Myocyte (in vitro differentiated cells): ENCODE data around the gene SENP7. TPM values are rescaled to one million over a fixed set of nuclear protein-coding genes. Genes with fewer than 3 reads are reported as not detected.
"Not testable (repeated sequence)": the region's sequence is repeated elsewhere in the genome, so short reads cannot be mapped to it uniquely, and the experiment has no call there.

Source experiments
- DNase-seq: peaks from one replicate; pipeline ENCODE4 v3.0.0-alpha.2; 2012; ENCODE audit warnings: low read depth
- total RNA-seq: library from RNA; depleted of rRNA; stranded (reverse); fragments of >200 nt; gene quantifications from 2 replicates; pipeline ENCODE4 v1.2.3, GENCODE V29; 2014

The SENP7 gene
- total RNA-seq, 1 donor from 2014 or later = 14.2 TPM

DNA sequence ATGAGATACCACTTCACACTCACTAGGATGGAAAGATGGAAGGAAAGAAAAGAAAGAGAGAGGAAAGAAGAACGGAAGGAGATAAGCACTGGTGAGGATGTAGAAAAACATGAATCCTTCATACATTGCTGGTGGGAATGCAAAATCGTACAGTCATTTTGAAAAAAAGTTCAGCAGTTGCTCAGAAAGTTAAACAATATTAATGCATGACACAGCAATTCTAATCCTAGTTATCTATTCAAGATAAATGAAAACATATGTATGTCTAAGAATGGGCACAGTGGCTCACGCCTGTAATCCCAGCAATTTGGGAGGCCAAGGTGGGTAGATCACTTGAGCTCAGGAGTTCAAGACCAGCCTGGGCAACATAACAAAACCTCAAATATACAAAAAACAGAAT, 59.1 kb downstream of the SENP7 start:
- no peak for DNase-seq

DNA sequence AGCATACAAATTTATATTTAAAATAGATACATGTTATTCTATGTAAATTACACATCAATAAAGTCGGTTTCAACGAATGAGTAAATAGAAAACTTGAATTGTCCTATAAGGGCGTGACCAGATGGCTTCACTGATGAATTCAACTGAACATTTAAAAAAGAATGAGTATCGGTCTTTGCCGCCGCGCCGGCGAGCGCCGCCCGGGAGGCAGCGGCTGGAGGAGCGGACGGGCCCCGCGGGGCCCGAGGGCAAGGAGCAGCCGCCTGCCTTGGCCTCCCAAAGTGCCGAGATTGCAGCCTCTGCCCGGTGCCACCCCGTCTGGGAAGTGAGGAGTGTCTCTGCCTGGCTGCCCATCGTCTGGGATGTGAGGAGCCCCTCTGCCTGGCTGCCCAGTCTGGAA, 74.4 kb downstream of the SENP7 start:
- DNase-seq = not testable (repeated sequence)

DNA sequence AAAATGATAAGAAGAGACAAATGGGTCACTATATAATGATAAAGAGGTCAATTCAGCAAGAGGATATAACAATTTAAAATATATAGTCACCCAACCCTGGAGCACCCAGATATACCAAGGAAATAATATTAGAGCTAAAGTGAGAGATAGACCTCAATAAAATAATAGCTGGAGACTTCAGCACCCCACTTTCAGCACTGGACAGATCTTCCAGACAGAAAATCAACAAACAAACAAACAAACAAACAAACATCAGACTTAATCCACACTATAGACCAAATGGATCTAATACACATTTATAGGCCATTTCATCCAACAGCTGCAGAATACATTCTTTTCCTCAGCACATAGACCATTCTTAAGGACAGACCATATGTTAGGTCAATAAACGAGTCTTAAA, 79.4 kb downstream of the SENP7 start:
- DNase-seq = no peak

DNA sequence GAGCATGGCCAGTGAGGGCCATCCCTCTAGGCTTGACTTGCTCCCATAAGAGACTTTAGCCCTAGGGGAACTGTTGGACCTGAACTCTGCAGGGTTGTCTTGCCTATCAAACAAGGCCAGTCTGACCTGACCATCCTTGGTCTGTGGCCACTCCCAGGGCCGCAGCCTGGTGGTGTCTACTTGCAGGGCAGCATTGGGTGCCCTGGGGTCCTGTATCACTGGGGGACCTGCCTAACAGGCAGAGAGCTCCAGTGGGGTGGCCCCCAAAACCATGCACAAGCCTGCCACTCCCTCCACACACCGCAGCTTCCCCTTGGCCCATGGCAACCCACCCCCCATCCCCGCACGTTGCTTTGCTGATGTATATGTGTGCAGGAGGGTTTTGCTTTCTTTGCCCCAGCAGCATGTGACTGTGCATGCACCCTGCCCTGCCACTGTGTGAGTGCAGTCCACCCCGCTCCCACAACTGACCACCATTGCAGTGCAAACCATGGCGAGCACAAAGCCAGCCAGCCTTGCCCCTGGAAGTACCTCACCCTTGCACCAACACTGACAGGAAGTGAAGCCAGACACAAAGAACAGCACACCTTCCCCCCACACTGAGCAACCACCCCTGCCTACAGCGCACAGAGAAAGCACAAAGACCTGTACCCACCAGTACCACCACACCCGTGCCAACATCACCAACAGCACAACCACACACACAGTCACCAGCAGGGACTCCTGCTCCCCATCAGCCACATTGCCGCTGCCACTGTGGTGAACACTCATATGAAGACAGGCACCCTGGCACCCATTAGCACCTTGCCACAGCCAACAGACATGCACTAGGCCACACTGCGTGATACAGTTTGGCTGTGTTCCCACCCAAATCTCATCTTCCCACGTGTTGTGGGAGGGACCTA, 88.8 kb downstream of the SENP7 start:
- no peak for DNase-seq

DNA sequence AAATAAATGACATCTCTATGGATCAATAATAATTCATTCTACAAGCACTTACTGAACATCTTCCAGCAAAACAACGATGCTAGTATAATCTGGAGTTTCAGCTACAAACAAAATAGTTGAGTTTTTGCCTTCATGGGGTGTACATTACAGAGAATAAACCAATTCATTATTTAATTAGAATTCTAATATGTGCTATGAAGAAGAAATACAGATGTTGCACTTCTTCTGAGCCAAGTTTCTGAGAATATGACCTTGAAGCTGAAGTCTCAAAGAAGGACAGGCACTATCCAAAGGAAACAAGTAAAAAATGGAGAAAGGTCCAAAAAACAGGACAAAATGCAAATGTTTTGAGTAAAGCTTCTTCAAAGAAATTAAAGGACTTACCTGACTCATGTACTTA, 94.2 kb downstream of the SENP7 start:
- no peak for DNase-seq

DNA sequence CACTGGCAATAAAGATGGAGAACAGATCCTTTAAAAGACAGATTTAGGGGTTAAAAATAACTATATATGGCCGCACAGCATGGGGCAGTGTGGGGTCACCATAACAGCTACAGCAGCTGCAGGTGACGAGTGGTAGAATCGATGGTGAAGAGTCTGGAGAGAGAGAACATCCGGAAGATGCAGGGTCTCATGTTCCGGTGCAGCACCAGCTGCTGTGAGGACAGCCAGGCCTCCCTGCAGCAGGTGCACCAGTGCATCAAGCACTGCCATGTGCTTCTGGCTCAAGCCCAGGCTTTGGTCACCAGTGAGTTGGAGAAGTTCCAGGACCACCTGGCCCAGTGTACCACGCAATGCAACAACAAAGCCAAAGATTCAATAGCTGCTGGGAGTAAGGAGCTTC, 98.9 kb downstream of the SENP7 start:
- DNase-seq = peak; percentile 81

DNA sequence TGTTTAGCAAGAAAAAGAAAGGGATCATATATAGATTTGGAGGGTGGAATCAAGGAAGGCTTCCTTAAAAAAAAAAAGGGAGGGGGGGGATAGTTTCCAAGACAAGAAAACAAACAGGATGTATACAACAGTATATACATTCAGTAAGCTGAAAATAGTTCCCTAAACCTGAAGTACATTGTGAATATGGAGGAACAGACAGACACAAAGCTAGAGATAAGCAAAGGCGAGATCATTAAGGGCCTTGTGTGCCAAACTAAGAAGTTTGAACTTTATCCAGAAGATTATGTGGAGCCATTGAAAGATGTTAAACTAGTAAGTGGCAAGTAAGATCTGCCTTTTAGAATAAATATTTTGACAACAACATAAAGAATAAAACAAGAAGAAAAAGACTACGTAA, 99.4 kb downstream of the SENP7 start:
- DNase-seq = no peak

DNA sequence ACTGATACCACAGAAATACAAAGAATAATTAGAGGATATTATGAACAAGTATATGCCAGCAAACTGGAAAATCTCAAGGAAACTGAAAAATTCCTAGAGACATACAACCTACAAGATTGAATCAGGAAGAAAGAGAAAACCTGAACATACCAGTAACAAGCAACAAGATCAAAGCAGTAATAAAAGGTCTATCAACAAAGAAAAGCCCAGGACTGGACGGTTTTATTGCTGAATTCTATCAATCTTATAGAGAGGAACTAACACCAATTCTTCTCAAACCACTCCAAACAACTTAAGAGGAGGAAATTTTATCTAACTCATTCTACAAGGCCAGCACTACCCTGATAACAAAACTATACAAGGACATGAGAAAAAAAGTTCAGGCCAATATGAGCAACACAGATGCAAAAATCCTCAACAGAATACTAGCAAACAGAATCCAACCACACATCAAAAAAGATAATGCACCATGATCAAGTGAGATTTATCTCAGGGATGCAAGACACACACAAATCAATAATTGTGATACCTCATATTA, 121.5 kb downstream of the SENP7 start:
- DNase-seq = no peak

DNA sequence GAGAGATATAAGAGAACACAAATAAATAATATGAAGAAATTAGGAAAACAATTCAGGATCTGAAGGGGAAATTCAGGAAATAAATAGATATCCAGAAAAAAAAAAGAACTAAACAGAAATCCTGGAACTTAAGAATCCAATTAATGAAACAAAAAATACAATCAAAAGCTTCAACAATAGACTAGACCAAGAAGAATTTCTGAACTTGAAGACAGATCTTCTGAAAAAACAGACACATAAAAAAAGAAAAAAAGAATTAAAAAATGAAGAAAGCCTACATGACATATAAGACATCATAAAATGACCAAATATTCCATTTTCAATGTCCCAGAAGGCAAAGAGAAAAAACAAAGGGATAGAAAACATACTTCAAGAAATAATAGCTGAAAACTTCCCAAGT, 124.3 kb downstream of the SENP7 start:
- no peak for DNase-seq

DNA sequence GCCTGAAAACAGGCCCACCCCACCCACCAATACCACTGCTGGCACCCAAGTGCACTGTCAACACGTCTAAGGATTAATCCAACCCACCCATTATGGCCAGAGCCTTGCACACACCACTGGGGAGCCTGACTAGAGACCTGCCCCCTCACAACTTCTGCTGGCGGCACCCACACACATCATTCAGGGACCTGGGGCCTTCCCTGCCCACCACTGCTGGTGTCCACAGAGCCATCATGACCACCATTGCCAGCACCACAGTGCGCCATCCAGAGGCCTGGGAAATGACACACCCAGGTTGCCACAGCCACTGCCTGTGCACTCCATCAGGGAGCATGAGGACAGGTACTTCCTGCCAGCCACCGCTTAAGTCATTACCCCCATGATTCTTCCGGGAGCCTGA, 125.7 kb downstream of the SENP7 start:
- no peak for DNase-seq

DNA sequence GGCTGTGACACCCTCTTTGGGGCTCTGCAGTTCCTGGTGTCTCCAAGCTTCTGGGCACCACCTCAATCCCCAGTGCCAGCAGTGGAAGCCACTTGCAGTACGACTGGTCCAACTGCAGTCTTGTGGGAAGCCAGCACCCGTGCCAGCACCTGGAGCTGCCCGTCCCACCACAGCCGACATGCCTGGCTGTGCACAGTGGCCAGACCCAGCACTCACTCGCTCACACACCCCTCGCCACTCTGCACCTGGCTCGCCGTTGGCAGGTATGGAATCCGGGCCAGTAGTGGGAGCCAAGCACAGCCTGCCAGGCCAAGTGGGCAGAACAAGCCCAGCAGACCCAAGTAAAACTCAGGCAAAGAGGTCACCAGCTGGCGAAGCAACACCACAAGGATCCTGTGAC, 128.6 kb downstream of the SENP7 start:
- no peak for DNase-seq

DNA sequence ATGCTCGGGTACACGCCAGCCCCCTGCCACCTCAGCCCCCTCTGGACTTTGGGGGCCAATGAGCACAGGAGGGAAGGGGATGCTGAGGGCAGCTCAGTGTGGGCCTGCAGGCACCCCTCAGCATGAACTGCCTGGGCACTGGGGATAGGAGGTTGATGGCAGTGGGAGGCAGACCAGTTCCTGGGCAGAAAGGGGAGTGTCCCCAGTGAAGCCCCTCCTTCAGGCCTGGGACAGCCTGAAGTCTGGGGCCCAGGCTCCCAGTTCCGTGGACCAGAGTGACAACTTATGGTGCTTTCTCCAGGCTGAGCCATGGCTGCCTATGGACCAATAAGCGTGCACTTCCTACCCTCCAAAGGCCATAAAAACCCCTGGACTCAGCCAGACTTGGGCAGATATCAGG, 129.4 kb downstream of the SENP7 start:
- no peak for DNase-seq

DNA sequence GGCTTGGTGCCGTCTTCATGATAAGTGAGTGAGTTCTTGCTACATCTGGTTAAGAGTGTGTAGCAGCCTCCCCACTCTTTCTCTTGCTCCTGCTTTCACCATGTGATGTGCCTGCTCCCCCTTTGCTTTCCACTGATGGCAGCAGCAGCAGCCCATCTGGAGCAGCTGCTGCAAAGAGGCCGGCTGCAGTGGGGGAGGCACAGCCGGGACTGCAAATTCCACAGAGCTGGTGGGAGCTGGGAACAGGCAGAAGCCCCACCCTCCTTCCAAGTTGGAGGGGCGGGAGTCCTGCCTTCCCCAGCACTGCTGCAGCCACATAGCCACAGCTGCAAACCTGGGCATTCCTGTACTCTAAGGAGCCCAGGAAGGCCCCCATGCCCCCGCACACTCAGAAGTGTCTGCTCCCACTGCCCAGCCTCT, 129.8 kb downstream of the SENP7 start:
- peak; percentile 66 for DNase-seq

DNA sequence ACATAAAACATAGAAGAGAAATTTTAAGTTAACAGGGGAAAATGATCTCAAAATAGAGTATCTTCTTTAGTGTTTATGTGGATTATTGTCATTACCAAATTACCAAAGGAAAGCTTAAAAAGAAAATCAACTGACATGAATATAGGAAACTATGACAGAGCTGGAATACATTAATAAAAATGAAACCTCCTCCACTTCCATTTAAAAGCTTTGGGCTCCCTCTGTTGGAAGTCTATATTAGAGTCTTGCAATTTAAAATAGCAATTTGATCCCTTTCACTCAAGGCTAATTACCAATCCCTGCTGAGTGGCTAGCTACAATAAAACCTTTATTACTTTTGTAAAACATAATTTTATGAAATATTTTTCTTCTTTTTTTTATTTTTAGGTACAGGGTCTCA, 131.2 kb downstream of the SENP7 start:
- peak; percentile 54 for DNase-seq

DNA sequence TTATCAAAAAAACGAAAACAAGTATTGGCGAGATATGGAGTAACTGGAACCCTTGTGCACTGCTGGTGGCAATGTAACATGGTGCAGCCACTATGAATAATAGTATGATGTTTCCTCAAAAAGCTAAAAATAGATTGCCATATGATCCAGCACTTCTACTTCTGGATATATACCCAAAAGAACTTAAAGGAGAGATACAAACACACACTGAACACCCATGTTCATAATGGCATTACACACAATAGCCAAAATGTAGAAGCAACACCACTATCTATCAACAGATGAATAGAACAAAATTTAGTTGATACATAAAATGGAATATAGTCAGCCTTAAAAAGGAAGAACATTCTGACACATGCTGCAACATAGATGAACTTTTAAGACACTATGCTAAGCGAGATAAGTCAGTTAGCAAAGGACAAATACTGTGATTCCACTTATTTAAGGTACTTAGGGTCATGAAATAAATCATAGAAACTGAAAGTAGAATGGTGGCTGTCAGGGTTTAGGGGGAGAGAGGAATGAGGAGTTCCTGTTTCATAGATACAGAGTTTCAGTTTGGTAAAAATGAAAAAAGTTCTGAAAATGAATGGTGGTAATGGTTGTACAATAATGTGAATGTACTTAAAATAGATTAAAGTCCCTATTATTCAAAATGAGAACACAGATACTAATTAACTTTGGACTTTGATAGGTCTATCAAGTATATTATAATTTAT, 133.2 kb downstream of the SENP7 start:
- no peak for DNase-seq

DNA sequence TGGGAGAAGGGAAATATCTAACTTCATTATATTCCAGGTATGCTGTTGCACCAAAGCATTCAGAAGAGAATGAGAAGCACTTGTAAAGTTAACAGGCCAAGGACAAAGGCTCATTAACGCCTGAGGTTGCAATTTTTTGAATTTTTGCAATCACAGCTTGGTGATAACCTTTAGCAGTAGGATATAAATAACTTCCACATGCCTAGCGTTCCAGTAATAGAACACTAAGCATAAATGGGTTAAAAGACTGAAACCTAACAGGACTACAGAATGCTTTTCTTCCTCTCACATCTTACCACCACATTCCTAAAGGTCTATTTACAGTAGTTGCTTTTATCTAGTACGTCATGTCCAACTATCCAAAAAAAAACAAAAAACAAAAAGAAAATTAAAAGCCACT, 135.2 kb downstream of the SENP7 start:
- DNase-seq = peak; percentile 12

DNA sequence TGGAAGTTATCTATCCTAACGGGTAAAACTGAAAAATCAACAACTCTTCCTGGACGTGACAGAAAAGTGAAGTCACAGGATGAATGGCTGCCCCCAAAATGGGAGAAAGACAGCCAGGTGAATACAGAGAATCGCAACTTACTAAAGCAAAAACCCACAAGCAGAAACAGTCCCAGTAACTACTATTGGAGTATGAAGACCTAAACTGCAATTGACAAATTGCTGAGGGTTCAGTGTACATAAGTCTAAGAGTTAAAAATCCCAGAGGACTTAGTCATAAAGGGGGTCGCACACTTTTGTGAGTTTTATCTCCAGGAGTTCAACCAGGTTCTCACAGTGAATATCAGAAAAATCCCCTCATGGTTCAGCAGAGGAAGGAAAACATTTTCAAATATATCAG, 135.8 kb downstream of the SENP7 start:
- DNase-seq = no peak

DNA sequence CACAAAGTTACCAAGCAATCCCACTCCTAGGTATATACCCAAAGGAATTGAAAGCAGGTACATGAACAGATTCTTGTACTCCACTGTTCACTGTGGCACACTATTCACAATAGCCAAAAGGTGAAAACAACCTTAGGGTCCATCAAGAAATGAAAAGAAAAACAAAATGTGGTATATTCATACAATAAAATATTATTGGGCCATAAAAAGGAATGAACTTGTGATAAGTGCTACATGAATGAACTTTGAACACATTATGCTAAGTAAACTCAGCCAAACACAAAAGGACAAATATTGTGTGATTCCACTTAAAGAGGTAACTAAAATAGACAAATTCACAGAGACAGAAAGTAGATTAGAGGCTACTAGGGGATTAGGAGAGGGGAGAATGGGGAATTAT, 137.4 kb downstream of the SENP7 start:
- DNase-seq = no peak

DNA sequence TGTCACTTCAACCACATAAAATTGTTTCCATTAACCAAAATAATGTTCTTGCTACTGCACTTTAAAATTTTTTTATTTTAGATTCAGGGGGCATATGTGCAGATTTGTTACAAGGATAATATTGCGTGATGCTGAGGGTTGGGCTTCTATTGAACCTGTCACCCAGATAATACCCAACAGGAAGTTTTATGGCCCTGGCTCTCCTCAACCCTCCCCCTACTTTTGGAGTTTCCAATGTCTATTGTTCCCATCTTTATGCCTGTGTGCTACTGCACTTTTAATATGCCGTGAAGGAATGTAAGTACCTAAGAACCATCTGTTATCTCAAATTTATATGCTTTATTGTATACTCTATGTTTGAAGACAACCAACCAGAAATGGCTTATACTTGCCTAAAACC, 150.6 kb downstream of the SENP7 start:
- DNase-seq = no peak

DNA sequence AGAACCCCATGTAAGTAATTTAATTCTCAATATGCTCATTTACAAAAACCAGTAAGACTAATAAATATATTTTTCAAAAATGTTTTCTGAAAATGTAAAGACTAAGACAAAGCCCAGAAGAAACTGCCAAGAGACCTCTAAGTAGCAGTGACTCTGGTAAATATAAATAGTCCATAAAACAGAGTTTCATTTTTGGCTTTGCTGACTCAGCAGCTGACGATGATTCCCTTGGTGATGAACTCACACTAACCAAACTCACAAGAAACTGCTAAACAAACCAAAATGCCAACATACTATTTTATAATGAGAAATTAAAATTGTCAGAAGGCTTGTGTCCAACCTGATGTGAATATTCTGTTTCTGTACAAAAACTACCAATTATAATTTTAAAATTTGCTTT, 161.2 kb downstream of the SENP7 start:
- DNase-seq = peak; percentile 45

DNA sequence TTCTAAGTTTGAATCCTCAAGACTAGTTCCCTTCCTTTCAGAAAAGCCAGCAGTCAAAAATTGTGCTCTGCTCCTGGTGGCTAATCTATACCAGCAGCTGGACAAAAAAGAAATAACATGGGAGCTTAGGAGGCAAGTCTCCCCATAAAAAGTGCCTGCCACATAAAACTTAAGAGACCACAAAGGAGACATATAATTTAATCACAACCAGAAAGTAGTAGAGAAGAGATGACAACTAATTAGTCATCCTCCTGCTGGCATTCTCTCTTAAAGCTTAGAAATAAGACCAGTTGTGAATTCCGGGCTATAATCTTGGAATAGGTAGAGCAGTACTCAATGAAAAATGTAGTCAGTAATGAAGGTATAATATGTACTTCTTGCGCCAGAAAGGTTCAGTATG, 172.4 kb downstream of the SENP7 start:
- peak; percentile 8 for DNase-seq

DNA sequence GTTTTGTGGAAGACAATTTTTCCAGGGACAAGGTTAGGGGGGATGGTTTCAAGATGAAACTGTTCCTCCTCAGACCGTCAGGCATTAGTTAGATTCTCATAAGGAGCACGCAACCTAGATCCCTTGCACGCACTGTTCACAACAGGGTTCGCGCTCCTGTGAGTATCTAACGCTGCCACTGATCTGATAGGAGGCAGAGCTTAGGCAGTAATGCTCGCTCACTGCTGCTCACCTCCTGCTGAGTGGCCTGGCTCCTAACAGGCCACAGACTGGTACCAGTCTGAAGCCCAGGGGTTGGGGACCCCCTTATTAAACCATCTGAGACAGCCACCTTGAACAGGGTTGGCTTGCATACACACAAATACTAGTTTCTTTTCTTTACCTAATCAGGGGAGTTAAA, 179.1 kb downstream of the SENP7 start:
- DNase-seq = no peak
